GM12874 (cell line): ENCODE data around the gene LRRC8C.

ENCODE experiments used
- TF ChIP-seq, protein P1 (sequence below): IDR thresholded peaks from 2 replicates; pipeline ENCODE4 v1.5.1; 2011; ENCODE audit warnings: low read depth, mild to moderate bottlenecking, control low read depth, low read length, moderate library complexity; ENCODE audit not compliant: insufficient read depth

The LRRC8C gene

DNA sequence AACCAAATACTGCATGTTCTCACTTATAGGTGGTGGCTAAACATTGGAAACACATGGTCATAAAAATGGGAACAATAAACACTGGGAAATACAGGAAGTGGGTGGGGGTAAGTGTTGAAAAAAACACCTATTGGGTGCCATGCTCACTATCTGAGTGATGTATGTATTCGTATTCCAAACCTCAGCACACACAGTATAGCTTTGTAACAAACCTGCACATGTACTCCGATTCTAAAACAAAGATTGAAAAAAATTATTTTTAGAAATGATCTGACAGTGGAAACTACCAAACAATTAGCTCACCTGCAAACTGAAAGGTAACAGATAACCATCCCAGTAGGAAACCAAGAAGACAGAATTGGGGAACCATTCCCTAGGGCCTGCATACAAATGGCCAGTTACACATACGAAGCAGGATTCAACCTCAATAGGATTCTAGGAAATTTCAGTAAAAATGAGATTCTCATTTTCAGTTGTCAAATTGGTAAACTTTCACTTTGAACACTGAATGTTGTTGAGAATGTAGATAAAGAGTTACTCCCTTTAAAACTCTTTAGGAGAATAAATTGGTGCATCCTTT, 99.8 kb downstream of the LRRC8C start:
- TF ChIP-seq, protein P1, sequence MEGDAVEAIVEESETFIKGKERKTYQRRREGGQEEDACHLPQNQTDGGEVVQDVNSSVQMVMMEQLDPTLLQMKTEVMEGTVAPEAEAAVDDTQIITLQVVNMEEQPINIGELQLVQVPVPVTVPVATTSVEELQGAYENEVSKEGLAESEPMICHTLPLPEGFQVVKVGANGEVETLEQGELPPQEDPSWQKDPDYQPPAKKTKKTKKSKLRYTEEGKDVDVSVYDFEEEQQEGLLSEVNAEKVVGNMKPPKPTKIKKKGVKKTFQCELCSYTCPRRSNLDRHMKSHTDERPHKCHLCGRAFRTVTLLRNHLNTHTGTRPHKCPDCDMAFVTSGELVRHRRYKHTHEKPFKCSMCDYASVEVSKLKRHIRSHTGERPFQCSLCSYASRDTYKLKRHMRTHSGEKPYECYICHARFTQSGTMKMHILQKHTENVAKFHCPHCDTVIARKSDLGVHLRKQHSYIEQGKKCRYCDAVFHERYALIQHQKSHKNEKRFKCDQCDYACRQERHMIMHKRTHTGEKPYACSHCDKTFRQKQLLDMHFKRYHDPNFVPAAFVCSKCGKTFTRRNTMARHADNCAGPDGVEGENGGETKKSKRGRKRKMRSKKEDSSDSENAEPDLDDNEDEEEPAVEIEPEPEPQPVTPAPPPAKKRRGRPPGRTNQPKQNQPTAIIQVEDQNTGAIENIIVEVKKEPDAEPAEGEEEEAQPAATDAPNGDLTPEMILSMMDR: no peak

DNA sequence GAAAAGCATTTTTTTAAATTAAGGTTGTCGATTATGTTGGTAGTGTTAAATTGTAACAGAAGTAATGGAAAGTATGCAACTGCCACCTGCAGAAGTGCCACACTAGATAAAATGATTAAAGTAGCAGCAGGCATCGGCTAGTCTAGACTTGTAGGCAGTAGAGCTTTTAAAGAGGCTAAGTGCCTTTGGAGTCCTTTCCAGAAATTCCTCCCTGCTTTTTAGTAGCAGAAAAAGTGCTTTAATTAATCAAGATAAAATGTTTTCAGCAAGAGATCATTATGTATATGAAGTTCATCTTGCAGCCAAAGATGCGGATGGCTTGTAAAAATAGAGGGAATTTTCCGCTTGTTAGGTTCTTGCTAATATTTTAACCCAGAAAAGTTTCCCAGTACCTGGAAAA, 100.8 kb downstream of the LRRC8C start:
- TF ChIP-seq, protein P1: no peak

DNA sequence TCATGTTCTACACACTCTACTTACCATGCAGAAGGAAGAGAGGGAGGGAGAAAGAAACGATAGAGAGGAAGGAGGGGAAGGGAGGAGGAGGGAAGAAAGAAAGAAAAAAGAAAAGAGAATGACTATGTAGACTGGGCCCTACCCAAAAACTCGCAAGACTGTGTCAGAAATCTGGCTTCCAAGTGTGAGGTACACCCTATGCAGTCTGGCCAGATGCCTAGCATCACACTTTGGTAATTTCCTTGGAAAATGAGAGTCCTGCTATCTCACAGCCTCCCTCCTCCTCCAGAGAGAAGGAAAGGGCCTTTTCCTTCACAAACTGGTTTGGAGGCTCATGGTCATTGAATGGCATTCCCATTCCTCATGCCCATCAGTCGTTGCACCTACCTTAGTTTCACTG, 101.5 kb downstream of the LRRC8C start:
- TF ChIP-seq, protein P1: no peak

DNA sequence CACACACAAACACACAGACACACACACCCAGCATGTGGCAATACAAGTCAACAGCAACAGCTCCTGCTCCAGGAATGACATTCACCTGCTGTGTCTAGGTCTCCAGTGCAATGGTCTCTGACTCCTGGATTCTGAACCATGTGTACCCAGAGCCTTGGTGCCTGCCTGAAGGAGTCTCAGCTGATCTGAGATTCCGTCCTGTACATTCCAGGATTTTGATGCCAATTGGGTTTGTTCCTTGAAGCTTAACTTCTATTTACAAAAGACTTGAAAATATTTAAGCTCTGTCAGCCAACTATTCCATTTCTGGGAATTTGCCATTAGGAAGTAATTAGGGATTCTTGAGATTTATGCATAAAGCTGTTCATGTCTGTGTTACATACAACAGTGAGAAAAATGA, 102.6 kb downstream of the LRRC8C start:
- TF ChIP-seq, protein P1: no peak

DNA sequence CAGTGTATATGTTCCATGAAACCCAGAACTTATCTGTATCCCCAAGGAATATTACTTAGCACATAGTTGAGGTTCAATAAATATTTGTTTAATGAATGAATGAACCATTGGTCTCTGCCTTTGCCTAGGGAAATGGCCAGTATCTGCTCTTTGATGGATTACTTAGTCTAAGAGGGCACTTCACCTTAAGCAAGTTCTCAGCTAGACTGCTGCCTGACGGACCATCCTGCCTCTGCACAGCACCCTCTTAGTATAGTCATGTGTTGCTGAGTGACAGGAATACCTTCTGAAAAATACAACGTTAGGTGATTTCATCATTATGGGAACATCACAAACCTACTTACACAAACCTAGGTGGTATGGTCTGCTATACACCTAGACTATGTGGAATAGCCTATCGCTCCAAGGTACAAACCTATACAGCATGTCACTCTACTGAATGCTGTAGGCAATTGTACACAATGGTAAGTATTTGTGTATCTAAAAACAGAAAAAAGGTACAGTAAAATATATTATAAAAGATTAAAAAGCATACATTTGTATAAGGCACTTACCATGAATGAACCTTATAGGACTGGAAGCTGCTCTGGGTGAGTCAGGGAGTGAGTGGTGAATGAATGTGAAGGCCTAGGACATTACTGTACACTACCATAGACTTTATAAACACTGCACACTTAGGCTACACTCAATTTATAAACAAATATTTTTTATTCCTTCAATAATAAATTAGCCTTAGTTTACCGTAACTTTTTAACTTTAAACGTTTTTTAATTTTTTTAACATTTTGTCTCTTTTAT, 104.2 kb downstream of the LRRC8C start:
- TF ChIP-seq, protein P1: no peak

DNA sequence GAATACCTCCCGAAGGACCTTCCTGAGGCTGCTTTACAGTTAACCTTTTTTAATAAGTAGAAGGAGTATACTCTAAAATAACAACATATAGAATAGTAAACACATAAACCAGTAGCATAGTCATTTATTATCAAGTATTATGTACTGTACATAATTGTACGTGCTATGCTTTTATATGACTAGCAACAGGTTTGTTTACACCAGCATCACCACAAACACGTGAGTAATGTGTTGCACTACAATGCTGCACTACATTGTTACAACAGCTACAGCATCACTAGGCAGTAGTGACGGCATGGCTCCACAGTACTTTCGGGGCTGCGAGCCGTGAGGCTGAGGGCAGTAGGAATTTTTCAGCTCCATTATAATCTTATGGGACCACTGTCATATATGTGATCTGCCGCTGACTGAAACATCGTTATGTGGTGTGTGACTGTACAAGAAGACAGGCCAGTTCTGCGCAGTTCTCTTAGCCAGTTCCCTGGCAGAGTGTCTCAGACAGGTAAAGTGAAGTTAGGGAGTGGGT, 105.1 kb downstream of the LRRC8C start:
- TF ChIP-seq, protein P1: no peak

DNA sequence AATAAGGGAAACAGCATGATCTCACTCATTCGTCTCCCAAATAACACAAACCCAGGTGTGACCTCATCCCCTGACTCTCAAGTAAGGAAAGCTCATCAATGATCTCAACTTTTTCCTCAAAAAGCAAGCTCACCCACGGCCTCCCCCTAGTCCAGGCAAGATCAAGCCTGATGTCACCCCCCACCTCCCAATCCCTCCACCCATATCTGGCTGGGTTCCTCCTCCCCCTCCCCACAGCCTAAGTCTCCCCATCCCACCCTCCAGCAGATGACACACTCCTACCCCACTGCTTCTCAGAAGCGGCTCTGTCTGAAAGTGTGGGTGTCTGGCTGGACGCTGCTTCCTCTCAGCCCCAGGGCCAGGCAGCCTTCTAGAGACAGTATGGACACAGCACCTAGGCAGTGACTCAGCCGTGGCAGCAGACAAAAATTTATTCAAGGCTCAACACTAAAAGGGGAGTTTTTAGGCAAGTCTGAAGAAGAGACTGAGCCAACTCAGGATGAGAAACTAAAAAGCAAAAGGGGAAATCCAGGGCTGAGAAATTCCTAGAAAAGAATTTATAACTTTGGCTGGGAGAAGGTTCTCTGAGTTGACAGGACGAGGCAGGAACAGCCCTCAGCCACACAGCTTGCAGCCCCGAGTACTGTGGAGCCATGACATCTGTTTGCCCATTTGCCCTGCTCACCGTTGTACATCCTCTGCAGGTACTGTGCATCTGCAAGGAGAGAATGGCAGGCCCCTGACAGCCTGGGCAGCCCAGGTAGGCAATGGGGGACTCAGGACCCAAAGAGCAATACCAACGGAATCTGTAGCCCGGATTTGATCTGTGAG, 106.3 kb downstream of the LRRC8C start:
- TF ChIP-seq, protein P1: no peak
